22Rv1 (cell line): ENCODE data around the gene XAF1.

Experiments used
- H3K27ac ChIP-seq: fragments of 450-650 bp; 2 replicates; pipeline ENCODE4 v1.5.1; 2017
- ZFX ChIP-seq: fragments of 450-650 bp; IDR thresholded peaks from 2 replicates; pipeline ENCODE4 v1.6.1; 2017; ENCODE audit warnings: antibody characterized with exemption, borderline replicate concordance
- TF ChIP-seq, protein P1 (sequence below): fragments of 450-650 bp; IDR thresholded peaks from 2 replicates; pipeline ENCODE4 v1.5.1; 2017; ENCODE audit warnings: mild to moderate bottlenecking

Gene XAF1, protein sequence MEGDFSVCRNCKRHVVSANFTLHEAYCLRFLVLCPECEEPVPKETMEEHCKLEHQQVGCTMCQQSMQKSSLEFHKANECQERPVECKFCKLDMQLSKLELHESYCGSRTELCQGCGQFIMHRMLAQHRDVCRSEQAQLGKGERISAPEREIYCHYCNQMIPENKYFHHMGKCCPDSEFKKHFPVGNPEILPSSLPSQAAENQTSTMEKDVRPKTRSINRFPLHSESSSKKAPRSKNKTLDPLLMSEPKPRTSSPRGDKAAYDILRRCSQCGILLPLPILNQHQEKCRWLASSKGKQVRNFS

DNA sequence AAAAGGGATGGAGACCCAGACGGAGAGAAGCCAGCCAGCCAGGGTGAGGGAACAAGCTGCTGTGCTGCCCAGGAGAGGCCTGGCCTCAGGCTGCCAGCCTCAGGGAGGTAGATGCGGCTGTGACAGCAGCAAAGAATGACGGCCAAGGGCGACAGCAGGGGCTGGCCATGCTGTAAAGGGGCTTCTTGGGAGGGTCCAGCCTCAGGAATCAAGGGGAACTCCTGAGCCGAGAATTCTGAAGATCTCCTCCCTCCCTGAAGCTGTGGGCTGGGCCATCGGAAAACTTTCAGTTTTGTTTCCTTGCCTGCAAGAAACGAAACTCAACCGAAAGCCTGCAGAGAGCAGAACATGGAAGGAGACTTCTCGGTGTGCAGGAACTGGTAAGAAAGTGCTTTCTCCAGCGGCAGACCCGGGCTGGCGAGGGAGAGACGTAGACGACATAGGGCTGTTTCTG lies at the start of gene XAF1:
Gene XAF1 (plus strand): TSS at position 316 of the 454 bp plus-strand sequence. CDS start 33 bp downstream, at position 349.
- TF ChIP-seq ZFX = no peak
- TF ChIP-seq, protein P1, sequence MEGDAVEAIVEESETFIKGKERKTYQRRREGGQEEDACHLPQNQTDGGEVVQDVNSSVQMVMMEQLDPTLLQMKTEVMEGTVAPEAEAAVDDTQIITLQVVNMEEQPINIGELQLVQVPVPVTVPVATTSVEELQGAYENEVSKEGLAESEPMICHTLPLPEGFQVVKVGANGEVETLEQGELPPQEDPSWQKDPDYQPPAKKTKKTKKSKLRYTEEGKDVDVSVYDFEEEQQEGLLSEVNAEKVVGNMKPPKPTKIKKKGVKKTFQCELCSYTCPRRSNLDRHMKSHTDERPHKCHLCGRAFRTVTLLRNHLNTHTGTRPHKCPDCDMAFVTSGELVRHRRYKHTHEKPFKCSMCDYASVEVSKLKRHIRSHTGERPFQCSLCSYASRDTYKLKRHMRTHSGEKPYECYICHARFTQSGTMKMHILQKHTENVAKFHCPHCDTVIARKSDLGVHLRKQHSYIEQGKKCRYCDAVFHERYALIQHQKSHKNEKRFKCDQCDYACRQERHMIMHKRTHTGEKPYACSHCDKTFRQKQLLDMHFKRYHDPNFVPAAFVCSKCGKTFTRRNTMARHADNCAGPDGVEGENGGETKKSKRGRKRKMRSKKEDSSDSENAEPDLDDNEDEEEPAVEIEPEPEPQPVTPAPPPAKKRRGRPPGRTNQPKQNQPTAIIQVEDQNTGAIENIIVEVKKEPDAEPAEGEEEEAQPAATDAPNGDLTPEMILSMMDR = no peak
- H3K27ac ChIP-seq = no peak within 1 kb of the TSS

DNA sequence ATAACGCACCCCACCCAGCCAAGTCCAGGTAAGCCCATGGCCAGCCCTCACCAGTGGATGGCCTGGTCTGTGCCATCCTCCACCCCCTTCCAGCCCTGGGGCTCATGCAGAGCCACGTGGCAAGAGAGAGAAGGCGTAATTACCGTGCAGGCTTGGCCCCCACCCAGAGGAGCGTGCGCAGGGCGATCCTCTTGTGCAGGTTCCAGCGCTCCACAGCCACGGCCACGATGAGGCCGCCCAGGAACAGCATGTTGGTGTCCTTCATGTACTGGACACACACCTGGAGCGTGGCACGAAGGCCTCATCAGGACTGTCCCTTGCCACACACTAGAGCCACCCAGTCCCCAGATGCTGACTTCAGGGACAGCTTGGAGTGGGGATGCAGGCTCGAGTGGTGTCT lies 49.3 kb upstream of the XAF1 start:
- H3K27ac ChIP-seq = no peak overlapping the region
- TF ChIP-seq, protein P1 = no peak

DNA sequence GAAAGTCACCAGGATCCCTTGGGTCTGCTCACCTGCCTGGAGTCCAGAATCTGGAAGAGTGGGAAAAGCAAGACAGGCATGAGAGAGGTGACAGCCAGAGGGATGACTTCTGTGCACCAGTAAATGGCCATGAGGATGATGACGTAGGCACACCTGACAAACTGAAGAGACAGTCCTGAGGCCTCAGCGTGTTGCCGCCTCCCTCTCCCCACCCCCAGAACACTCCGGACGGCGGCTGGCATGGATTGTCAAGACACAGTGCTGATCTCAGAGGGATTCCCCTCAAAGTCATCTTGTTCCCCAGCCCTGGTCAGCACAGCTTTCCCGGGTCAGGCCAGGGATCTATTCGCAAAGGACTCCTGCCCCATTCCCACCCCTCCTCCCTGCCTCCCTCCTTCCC lies 48.9 kb upstream of the XAF1 start:
- no peak overlapping the region for H3K27ac ChIP-seq
- no peak for TF ChIP-seq ZFX
- TF ChIP-seq, protein P1 = no peak

DNA sequence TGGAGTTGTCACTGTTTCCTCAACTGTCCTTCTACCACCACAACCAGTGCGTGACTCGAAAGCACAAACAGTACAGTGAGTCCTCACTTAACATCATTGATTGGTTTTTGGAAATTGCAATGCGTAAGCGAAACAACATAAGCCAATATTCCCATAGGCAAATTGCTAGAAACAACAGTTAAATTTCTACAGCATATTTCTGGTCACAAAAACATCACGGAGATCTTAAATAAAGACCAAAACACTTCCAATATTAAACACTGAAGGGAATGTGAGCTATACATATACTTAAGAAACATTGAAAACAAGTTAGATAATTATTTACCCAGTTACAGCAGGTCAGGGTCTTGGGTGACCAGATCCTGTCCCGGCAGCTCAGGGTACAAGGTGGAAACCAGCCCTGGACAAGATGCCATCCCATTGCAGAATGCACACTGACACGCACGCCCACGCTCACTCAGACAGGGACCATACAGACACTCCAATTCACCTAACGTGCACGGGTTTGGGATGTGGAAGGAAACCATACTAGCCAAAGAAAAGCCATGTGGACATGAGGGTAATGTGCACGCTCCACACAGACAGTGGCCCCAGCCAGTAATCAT lies 47.4 kb upstream of the XAF1 start:
- H3K27ac ChIP-seq = no peak overlapping the region
- TF ChIP-seq, protein P1 = no peak
- TF ChIP-seq ZFX = no peak

DNA sequence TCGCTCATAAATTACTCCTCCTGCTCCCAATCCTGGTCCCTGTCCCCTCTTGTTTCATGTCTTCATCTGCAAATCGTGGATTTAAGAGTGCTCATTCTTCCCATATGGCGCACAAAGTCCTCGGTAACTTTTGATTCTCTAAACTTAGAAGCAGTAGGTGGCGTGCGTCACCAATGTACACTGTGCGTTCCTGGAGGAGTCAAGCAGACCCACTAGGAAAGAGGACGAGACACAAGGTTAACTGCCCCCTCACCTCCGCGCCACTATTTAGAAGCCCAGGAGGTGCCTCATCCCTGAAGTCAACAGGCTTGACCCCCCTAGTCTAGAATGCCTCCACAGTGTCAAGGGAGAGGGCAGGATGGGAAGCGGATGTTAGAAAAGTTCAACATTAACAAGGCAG lies 45.5 kb upstream of the XAF1 start:
- TF ChIP-seq, protein P1 = peak; percentile 29; the same call in 1 of the 2 replicates
- no peak for TF ChIP-seq ZFX
- no peak overlapping the region for H3K27ac ChIP-seq

DNA sequence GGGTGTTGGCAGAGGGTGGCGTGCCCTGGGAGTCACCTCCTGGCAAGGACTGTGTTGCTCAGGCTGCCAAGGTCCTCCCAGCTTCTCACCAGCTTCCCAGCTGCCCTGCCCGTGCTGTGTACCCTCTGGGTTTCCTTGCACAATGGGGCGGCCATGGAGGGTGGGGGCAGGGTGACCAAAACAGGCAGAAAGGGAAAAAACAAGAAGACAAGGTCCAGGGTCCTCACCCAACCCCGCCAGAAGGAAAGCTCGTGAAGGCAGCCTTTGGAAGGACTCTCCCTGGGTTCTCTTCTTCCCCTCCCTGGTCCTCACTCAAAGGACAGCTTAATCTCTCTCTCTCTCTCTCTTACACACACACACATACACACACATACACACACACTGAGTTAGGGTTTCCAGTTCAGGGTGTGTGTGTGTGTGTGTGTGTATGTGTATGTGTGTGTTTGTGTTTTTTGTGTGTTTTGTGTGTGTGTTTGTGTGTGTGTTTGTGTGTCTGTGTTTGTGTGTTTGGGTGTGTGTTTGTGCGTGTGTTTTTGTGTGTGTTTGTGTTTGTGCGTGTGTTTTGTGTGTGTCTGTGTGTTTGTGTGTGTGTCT lies 44.7 kb upstream of the XAF1 start:
- H3K27ac ChIP-seq = no peak overlapping the region

More for the DNA sequence above, 44.7 kb upstream of the XAF1 start:
- no peak for TF ChIP-seq ZFX
- TF ChIP-seq, protein P1 = no peak
